ENCODE data around the gene RFNG.

The RFNG gene

GRCh38 chr17:82089723-82090548, 38.3 kb upstream of the RFNG start:
- no peak for DNase-seq (ENCODE audit: low read depth in 4 of 4, low spot score in 1 of 4)

GRCh38 chr17:82088838-82089722, 37.5 kb upstream of the RFNG start:
- DNase-seq (ENCODE audit: low read depth in 4 of 4, low spot score in 1 of 4): no peak

GRCh38 chr17:82087961-82088837, 36.6 kb upstream of the RFNG start:
- no peak for DNase-seq (ENCODE audit: low read depth in 4 of 4, low spot score in 1 of 4)

- no peak for DNase-seq (ENCODE audit: low read depth in 4 of 4, low spot score in 1 of 4)
These were observed 35.6 kb upstream of the RFNG start for GRCh38 chr17:82086941-82087906.

- DNase-seq (ENCODE audit: low read depth in 4 of 4, low spot score in 1 of 4): no peak
These were observed 34.5 kb upstream of the RFNG start for GRCh38 chr17:82085931-82086764.

GRCh38 chr17:82085031-82085861, 33.6 kb upstream of the RFNG start:
- DNase-seq (ENCODE audit: low read depth in 4 of 4, low spot score in 1 of 4): no peak

GRCh38 chr17:82084373-82085030, 32.9 kb upstream of the RFNG start:
- no peak for DNase-seq (ENCODE audit: low read depth in 4 of 4, low spot score in 1 of 4)

- no peak for DNase-seq (ENCODE audit: low read depth in 4 of 4, low spot score in 1 of 4)
These were observed 32.1 kb upstream of the RFNG start for GRCh38 chr17:82083533-82084359.

- no peak for DNase-seq (ENCODE audit: low read depth in 4 of 4, low spot score in 1 of 4)
These were observed 31.4 kb upstream of the RFNG start for GRCh38 chr17:82083009-82083408.

- DNase-seq (ENCODE audit: low read depth in 4 of 4, low spot score in 1 of 4): no peak
These were observed 30.8 kb upstream of the RFNG start for GRCh38 chr17:82082456-82082855.

GRCh38 chr17:82081966-82082365, 30.4 kb upstream of the RFNG start:
- DNase-seq (ENCODE audit: low read depth in 4 of 4, low spot score in 1 of 4): no peak

GRCh38 chr17:82081546-82081945, 29.9 kb upstream of the RFNG start:
- no peak for DNase-seq (ENCODE audit: low read depth in 4 of 4, low spot score in 1 of 4)

GRCh38 chr17:82080789-82081464, 29.3 kb upstream of the RFNG start:
- no peak for DNase-seq (ENCODE audit: low read depth in 4 of 4, low spot score in 1 of 4)

- DNase-seq (ENCODE audit: low read depth in 4 of 4, low spot score in 1 of 4): no peak
These were observed 28.6 kb upstream of the RFNG start for GRCh38 chr17:82080048-82080788.

GRCh38 chr17:82079001-82079677, 27.5 kb upstream of the RFNG start:
- no peak for DNase-seq (ENCODE audit: low read depth in 4 of 4, low spot score in 1 of 4)

All from stimulated activated CD4-positive, alpha-beta T cell treated with anti-CD3 and anti-CD28 coated beads, Interleukin-1b, Interleukin-23, amount 100 ng/mL, for 24 hours (primary cell).